BLaER1 (cell line): ENCODE data around the gene RSPH6A.

ENCODE experiments used
- H3K27ac ChIP-seq: shearing (Covaris generic); formaldehyde crosslinking; 2 replicates; pipeline ENCODE4 v1.8.1; 2022
- H3K27me3 ChIP-seq: shearing (Covaris generic); formaldehyde crosslinking; 2 replicates; pipeline ENCODE4 v1.8.1; 2022
- H3K36me3 ChIP-seq: shearing (Covaris generic); formaldehyde crosslinking; 2 replicates; pipeline ENCODE4 v1.8.1; 2022
- H3K4me1 ChIP-seq: shearing (Covaris generic); formaldehyde crosslinking; 2 replicates; pipeline ENCODE4 v1.8.1; 2022
- H3K4me2 ChIP-seq: shearing (Covaris generic); formaldehyde crosslinking; 2 replicates; pipeline ENCODE4 v1.8.1; 2022
- H3K4me3 ChIP-seq: shearing (Covaris generic); formaldehyde crosslinking; 2 replicates; pipeline ENCODE4 v1.8.1; 2022
- H3K9ac ChIP-seq: shearing (Covaris generic); formaldehyde crosslinking; 2 replicates; pipeline ENCODE4 v1.8.1; 2022
- H3K9me3 ChIP-seq: shearing (Covaris generic); formaldehyde crosslinking; 2 replicates; pipeline ENCODE4 v1.8.1; 2022
- H4K20me1 ChIP-seq: shearing (Covaris generic); formaldehyde crosslinking; 2 replicates; pipeline ENCODE4 v1.8.1; 2022
- Cebpa-rat ChIP-seq: shearing (Covaris generic); IDR thresholded peaks from 2 replicates; pipeline ENCODE4 v1.8.1; 2022

Gene RSPH6A

DNA sequence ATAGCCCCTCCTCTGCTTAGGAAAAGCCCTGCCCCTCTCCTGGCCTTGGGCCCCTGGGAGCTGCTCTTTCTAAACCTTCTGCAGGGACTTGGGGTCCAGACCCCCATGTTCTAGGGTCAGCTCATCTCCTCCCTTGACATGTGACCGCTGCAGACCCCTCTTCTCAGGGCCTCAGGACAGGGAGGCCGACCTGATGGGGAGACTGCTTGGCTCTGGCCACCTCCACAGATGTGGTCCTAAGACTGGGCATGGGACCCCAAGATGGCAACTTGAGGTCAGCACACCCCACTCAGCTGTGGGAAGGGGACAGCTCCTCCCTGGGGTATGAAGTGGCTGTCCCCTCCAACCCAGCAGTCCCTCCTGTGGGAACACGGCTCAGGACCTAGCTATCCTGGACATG lies 42.2 kb downstream of the RSPH6A start:
- H4K20me1 ChIP-seq = peaks cover 28% of the 10 kb centered on the region
- peaks cover 6% of the 10 kb centered on the region for H3K27me3 ChIP-seq
- no peak overlapping the region; the same call in 1 of the 2 replicates for H3K9ac ChIP-seq
- no peaks in the 10 kb centered on the region for H3K9me3 ChIP-seq
- peaks cover 12% of the 10 kb centered on the region; the same call in 1 of the 2 replicates for H3K36me3 ChIP-seq
- no peak overlapping the region for H3K27ac ChIP-seq
- H3K4me1 ChIP-seq = peaks cover 35% of the 10 kb centered on the region
- TF ChIP-seq Cebpa-rat = no peak
- no peak overlapping the region for H3K4me3 ChIP-seq
- H3K4me2 ChIP-seq = peak overlapping the region; percentile 98

GRCh38 chr19:45772130-45772840 lies 42.8 kb downstream of the RSPH6A start:
- H3K9ac ChIP-seq = peak overlapping the region; percentile 21; the same call in 1 of the 2 replicates
- H3K4me1 ChIP-seq = peaks cover 41% of the 10 kb centered on the region
- peaks cover 24% of the 10 kb centered on the region for H4K20me1 ChIP-seq
- TF ChIP-seq Cebpa-rat = no peak
- no peaks in the 10 kb centered on the region for H3K9me3 ChIP-seq
- peaks cover 7% of the 10 kb centered on the region; the same call in 1 of the 2 replicates for H3K36me3 ChIP-seq
- no peak overlapping the region for H3K4me3 ChIP-seq
- peak overlapping the region; percentile 98 for H3K4me2 ChIP-seq
- H3K27me3 ChIP-seq = peaks cover 13% of the 10 kb centered on the region
- H3K27ac ChIP-seq = no peak overlapping the region

GRCh38 chr19:45771311-45771933 lies 43.7 kb downstream of the RSPH6A start:
- no peak overlapping the region for H3K9ac ChIP-seq
- peaks cover 19% of the 10 kb centered on the region for H3K27me3 ChIP-seq
- H3K9me3 ChIP-seq = no peaks in the 10 kb centered on the region
- H3K36me3 ChIP-seq = no peaks in the 10 kb centered on the region; the same call in 1 of the 2 replicates
- TF ChIP-seq Cebpa-rat = no peak
- H3K27ac ChIP-seq = no peak overlapping the region
- peak overlapping the region; percentile 85; the same call in 1 of the 2 replicates for H3K4me3 ChIP-seq
- peaks cover 48% of the 10 kb centered on the region for H3K4me1 ChIP-seq
- H4K20me1 ChIP-seq = peaks cover 24% of the 10 kb centered on the region
- peak overlapping the region; percentile 98 for H3K4me2 ChIP-seq

DNA sequence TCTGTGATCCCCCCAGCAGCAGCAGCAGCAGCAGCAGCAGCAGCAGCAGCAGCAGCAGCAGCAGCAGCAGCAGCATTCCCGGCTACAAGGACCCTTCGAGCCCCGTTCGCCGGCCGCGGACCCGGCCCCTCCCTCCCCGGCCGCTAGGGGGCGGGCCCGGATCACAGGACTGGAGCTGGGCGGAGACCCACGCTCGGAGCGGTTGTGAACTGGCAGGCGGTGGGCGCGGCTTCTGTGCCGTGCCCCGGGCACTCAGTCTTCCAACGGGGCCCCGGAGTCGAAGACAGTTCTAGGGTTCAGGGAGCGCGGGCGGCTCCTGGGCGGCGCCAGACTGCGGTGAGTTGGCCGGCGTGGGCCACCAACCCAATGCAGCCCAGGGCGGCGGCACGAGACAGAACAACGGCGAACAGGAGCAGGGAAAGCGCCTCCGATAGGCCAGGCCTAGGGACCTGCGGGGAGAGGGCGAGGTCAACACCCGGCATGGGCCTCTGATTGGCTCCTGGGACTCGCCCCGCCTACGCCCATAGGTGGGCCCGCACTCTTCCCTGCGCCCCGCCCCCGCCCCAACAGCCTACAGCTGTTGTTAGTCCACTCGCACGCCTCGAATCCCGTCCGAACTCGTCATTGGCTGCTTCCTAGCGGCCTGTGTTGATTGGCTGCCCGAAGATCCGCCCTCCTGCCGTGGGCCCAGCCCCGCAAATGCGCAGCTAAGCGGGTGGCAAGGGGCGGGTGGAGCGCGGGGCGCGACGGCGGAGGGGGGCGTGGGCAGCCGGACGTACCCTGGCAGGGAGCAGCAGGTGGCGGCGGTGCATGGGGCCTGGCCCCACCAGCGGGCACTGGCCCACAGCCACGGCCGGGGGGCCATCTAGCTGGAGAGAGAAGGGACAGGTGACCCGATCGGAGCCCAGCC lies 44.7 kb downstream of the RSPH6A start:
- peak overlapping the region; percentile 72 for H3K9ac ChIP-seq

DNA sequence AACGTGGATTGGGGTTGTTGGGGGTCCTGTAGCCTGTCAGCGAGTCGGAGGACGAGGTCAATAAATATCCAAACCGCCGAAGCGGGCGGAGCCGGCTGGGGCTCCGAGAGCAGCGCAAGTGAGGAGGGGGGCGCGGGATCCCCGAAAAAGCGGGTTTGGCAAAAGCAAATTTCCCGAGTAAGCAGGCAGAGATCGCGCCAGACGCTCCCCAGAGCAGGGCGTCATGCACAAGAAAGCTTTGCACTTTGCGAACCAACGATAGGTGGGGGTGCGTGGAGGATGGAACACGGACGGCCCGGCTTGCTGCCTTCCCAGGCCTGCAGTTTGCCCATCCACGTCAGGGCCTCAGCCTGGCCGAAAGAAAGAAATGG lies 45.3 kb downstream of the RSPH6A start:
- H3K4me3 ChIP-seq = peak overlapping the region; percentile 85
- H3K27ac ChIP-seq = peak overlapping the region; percentile 72
- peak overlapping the region; percentile 98 for H3K4me2 ChIP-seq
- peaks cover 24% of the 10 kb centered on the region for H4K20me1 ChIP-seq
- H3K36me3 ChIP-seq = no peaks in the 10 kb centered on the region
- peaks cover 19% of the 10 kb centered on the region for H3K27me3 ChIP-seq
- TF ChIP-seq Cebpa-rat = no peak
- peak overlapping the region; percentile 72 for H3K9ac ChIP-seq
- no peaks in the 10 kb centered on the region for H3K9me3 ChIP-seq
- peaks cover 52% of the 10 kb centered on the region for H3K4me1 ChIP-seq

More for the DNA sequence above, 44.7 kb downstream of the RSPH6A start:
- no peaks in the 10 kb centered on the region for H3K36me3 ChIP-seq
- peak overlapping the region; percentile 98 for H3K4me2 ChIP-seq
- H3K4me1 ChIP-seq = peaks cover 48% of the 10 kb centered on the region
- peaks cover 19% of the 10 kb centered on the region for H3K27me3 ChIP-seq
- H4K20me1 ChIP-seq = peaks cover 24% of the 10 kb centered on the region
- peak overlapping the region; percentile 72 for H3K27ac ChIP-seq
- no peak for TF ChIP-seq Cebpa-rat
- no peaks in the 10 kb centered on the region for H3K9me3 ChIP-seq
- peak overlapping the region; percentile 85 for H3K4me3 ChIP-seq

- Histone ChIP-seq H4K20me1 (peaks cover 24% of the 10 kb centered on the region), H3K27me3 (peaks cover 19% of the 10 kb centered on the region), H3K36me3 (no peaks in the 10 kb centered on the region), H3K9ac (peak within 1 kb of the TSS; percentile 82), H3K4me2 (peak within 1 kb of the TSS; percentile 98), H3K27ac (peak within 1 kb of the TSS; percentile 78), H3K4me3 (peak within 1 kb of the TSS; percentile 85), H3K4me1 (peaks cover 59% of the 10 kb centered on the region), H3K9me3 (no peaks in the 10 kb centered on the region)
- no peak for TF ChIP-seq Cebpa-rat
These were observed 45.9 kb downstream of the RSPH6A start, which contains the start of gene SIX5 for GRCh38 chr19:45768984-45769782. Gene SIX5, minus strand, starts transcription at chr19:45769252. Its CDS starts 408 bp downstream, at chr19:45768844.

DNA sequence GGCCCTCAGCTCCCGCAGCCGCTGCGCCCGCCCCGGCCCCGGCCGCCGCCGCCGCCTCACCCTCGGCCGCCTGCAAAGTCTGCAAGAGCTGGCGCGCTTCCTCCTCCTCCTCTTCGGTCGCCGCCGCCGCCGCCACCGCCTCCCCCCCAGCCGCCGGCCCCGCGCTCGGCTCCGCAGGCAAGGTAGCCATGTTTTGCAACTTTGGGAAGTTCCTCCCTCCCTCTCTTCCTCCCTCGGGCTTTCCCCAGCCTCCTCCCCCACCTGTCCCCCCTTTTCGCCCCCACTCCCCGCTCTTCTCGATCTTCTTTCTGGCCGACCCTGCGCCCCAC lies 46.5 kb downstream of the RSPH6A start:
- H3K4me1 ChIP-seq = peaks cover 63% of the 10 kb centered on the region
- H3K9me3 ChIP-seq = no peaks in the 10 kb centered on the region
- peak overlapping the region; percentile 98 for H3K4me2 ChIP-seq
- H4K20me1 ChIP-seq = peaks cover 24% of the 10 kb centered on the region
- peaks cover 19% of the 10 kb centered on the region for H3K27me3 ChIP-seq
- peak overlapping the region; percentile 85 for H3K4me3 ChIP-seq
- no peaks in the 10 kb centered on the region for H3K36me3 ChIP-seq
- peak overlapping the region; percentile 78 for H3K27ac ChIP-seq
- TF ChIP-seq Cebpa-rat = no peak
- H3K9ac ChIP-seq = peak overlapping the region; percentile 82

DNA sequence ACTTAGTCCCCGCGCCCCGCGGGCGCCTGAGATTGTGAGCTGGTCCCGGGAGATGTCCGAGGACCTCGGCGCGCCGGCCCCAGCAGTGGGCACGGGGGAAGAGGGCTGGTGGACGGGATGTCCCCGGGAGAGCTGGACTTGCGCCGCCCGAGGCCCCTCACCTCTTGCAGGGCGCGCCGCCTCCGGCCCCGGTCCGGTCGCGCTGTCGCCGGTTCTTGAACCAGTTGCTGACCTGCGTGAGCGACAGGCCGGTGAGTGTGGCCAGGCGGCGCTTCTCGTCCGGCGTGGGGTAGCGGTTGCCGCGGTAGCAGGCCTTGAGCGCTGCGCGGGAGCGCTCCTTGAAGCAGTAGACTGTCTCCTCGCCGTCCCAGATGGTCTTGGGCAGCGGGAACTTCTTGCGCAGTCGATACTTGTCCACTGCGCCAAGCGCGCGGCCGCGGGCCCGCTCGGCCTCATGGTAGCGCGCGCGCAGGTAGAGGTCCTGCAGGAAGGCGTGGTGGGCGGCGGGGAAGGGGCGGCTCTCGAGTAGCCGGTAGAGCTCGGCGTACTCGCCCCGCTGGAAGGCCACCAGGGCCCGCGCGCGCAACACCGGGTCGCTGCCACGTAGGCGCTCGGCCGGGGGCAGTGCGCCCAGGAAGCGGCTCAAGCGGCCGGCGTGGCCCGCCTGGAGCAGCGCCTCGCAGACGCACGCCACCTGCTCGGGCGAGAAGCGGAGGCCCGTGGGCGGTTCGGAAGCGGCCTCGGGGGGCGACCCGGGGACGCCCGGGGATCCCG lies 47.0 kb downstream of the RSPH6A start:
- H3K36me3 ChIP-seq = no peaks in the 10 kb centered on the region
- peak overlapping the region; percentile 98 for H3K4me2 ChIP-seq
- H3K9me3 ChIP-seq = no peaks in the 10 kb centered on the region
- peaks cover 21% of the 10 kb centered on the region for H4K20me1 ChIP-seq
- peaks cover 63% of the 10 kb centered on the region for H3K4me1 ChIP-seq
- H3K27me3 ChIP-seq = peaks cover 19% of the 10 kb centered on the region
- H3K4me3 ChIP-seq = peak overlapping the region; percentile 85
- peak overlapping the region; percentile 78 for H3K27ac ChIP-seq
- peak overlapping the region; percentile 82 for H3K9ac ChIP-seq
- no peak for TF ChIP-seq Cebpa-rat
